H9 (cell line): ENCODE results near the gene PAFAH1B2. TPM values are rescaled to one million over a fixed set of nuclear protein-coding genes. Genes with fewer than 3 reads are reported as not detected.
A peak's percentile ranks its signal among the peaks of the same experiment; 100 is the strongest.

Experiments used
- DNase-seq: peaks from one replicate; pipeline ENCODE4 v3.0.0-alpha.2; 2017
- H2AFZ ChIP-seq: one replicate; pipeline ENCODE4 v1.6.1; 2013; ENCODE audit warnings: mild to moderate bottlenecking, low read length, control low read depth, moderate library complexity
- H2AK5ac ChIP-seq: 2 replicates; pipeline ENCODE4 v1.6.1; 2013; ENCODE audit warnings: low read length, control low read depth, mixed read lengths; ENCODE audit not compliant: insufficient read length
- H2BK120ac ChIP-seq: one replicate; pipeline ENCODE4 v1.6.1; 2013; ENCODE audit warnings: low read depth, mild to moderate bottlenecking, low read length, control low read depth, inconsistent platforms; ENCODE audit not compliant: poor library complexity, severe bottlenecking
- H2BK12ac ChIP-seq: 2 replicates; pipeline ENCODE4 v1.6.1; 2013; ENCODE audit warnings: low read length, control low read depth, mixed read lengths, low read depth; ENCODE audit not compliant: insufficient read length
- H2BK15ac ChIP-seq: 2 replicates; pipeline ENCODE4 v1.6.1; 2013; ENCODE audit warnings: low read depth, low read length, control low read depth
- H2BK20ac ChIP-seq: one replicate; pipeline ENCODE4 v1.6.1; 2013; ENCODE audit warnings: low read depth, mild to moderate bottlenecking, low read length, control low read depth, inconsistent platforms; ENCODE audit not compliant: poor library complexity, severe bottlenecking
- H2BK5ac ChIP-seq: 2 replicates; pipeline ENCODE4 v1.6.1; 2013; ENCODE audit warnings: low read length, control low read depth, mixed read lengths; ENCODE audit not compliant: insufficient read length
- H3K14ac ChIP-seq: 2 replicates; pipeline ENCODE4 v1.6.1; 2013; ENCODE audit warnings: low read length, control low read depth; ENCODE audit not compliant: insufficient read depth
- H3K18ac ChIP-seq: 2 replicates; pipeline ENCODE4 v1.6.1; 2013; ENCODE audit warnings: low read depth, mild to moderate bottlenecking, mixed read lengths, low read length, control low read depth; ENCODE audit not compliant: insufficient read length
- H3K23ac ChIP-seq: 2 replicates; pipeline ENCODE4 v1.6.1; 2013; ENCODE audit warnings: low read length, control low read depth, mixed read lengths, low read depth; ENCODE audit not compliant: insufficient read length
- H3K23me2 ChIP-seq: 2 replicates; pipeline ENCODE4 v1.6.1; 2013; ENCODE audit warnings: low read depth, mild to moderate bottlenecking, mixed read lengths, low read length, control low read depth; ENCODE audit not compliant: insufficient read length, poor library complexity, severe bottlenecking
- H3K27ac ChIP-seq: 2 replicates; pipeline ENCODE4 v1.5.1; 2013; ENCODE audit warnings: low read length, control low read depth, mixed read lengths, low read depth; ENCODE audit not compliant: insufficient read length
- H3K27me3 ChIP-seq: 2 replicates; pipeline ENCODE4 v1.6.1; 2013; ENCODE audit warnings: low read length, control low read depth, inconsistent platforms; ENCODE audit not compliant: insufficient read depth
- H3K4ac ChIP-seq: 2 replicates; pipeline ENCODE4 v1.6.1; 2013; ENCODE audit warnings: low read depth, mild to moderate bottlenecking, control low read depth, inconsistent platforms, low read length, moderate library complexity
- H3K4me1 ChIP-seq: 2 replicates; pipeline ENCODE4 v1.6.1; 2013; ENCODE audit warnings: low read length, control low read depth, inconsistent platforms; ENCODE audit not compliant: insufficient read depth
- H3K4me2 ChIP-seq: 2 replicates; pipeline ENCODE4 v1.6.1; 2013; ENCODE audit warnings: low read length, control low read depth, mixed read lengths; ENCODE audit not compliant: insufficient read length, insufficient read depth
- H3K56ac ChIP-seq: 2 replicates; pipeline ENCODE4 v1.6.1; 2013; ENCODE audit warnings: low read depth, mild to moderate bottlenecking, mixed read lengths, low read length, control low read depth; ENCODE audit not compliant: insufficient read length
- H3K79me1 ChIP-seq: 2 replicates; pipeline ENCODE4 v1.6.1; 2013; ENCODE audit warnings: low read depth, mild to moderate bottlenecking, moderate library complexity, low read length, control low read depth, inconsistent platforms; ENCODE audit not compliant: insufficient read depth, poor library complexity, severe bottlenecking
- H3K79me2 ChIP-seq: 2 replicates; pipeline ENCODE4 v1.6.1; 2013; ENCODE audit warnings: low read length, control low read depth, inconsistent platforms; ENCODE audit not compliant: insufficient read depth
- H3K9ac ChIP-seq: 2 replicates; pipeline ENCODE4 v1.6.1; 2013; ENCODE audit warnings: low read length, control low read depth, mixed read lengths; ENCODE audit not compliant: insufficient read length; ENCODE audit errors: extremely low read depth
- H3K9me3 ChIP-seq: one replicate; pipeline ENCODE4 v1.6.1; 2013; ENCODE audit warnings: low read depth, low read length, inconsistent platforms; ENCODE audit not compliant: control insufficient read depth
- H3T11ph ChIP-seq: one replicate; pipeline ENCODE4 v1.6.1; 2013; ENCODE audit warnings: mild to moderate bottlenecking, low read length, control low read depth, inconsistent platforms
- H4K20me1 ChIP-seq: one replicate; pipeline ENCODE4 v1.6.1; 2013; ENCODE audit not compliant: control insufficient read depth, insufficient read length, insufficient read depth
- H4K5ac ChIP-seq: 2 replicates; pipeline ENCODE4 v1.6.1; 2013; ENCODE audit warnings: low read depth, mild to moderate bottlenecking, mixed read lengths, low read length, control low read depth; ENCODE audit not compliant: insufficient read length
- H4K8ac ChIP-seq: replicated peaks from 2 replicates; pipeline ENCODE4 v1.6.1; 2013; ENCODE audit warnings: low read length, control low read depth, mixed read lengths, low read depth; ENCODE audit not compliant: insufficient read length
- H4K91ac ChIP-seq: 2 replicates; pipeline ENCODE4 v1.6.1; 2013; ENCODE audit warnings: low read depth, mild to moderate bottlenecking, moderate library complexity, mixed read lengths, low read length, control low read depth; ENCODE audit not compliant: insufficient read length
- H3K27ac Mint-ChIP-seq, 3 experiments: 2 replicates in 2 of 3; 3 replicates in 1 of 3; pipeline ENCODE4 v1.8.0; 2020 to 2021; ENCODE audit warnings: mixed read lengths in 3 of 3, mild to moderate bottlenecking in 1 of 3, moderate library complexity in 1 of 3
- H3K27me3 Mint-ChIP-seq: 2 replicates; pipeline ENCODE4 v1.8.0; 2021; ENCODE audit warnings: low read depth, mild to moderate bottlenecking, moderate library complexity, mixed read lengths
- H3K36me3 Mint-ChIP-seq, 3 experiments: 2 replicates in 2 of 3; 3 replicates in 1 of 3; pipeline ENCODE4 v1.8.0; 2020 to 2021; ENCODE audit warnings: low read depth in 3 of 3, mixed read lengths in 3 of 3; ENCODE audit not compliant: insufficient read depth in 1 of 3
- H3K4me1 Mint-ChIP-seq, 2 experiments: 2 replicates each; pipeline ENCODE4 v1.8.0; 2020; ENCODE audit warnings: mixed read lengths in 2 of 2
- H3K4me3 Mint-ChIP-seq, 2 experiments: 2 replicates in 1 of 2; 3 replicates in 1 of 2; pipeline ENCODE4 v1.8.0; 2020 to 2021; ENCODE audit warnings: mild to moderate bottlenecking in 2 of 2, mixed read lengths in 2 of 2, moderate library complexity in 1 of 2
- H3K9me3 Mint-ChIP-seq, 2 experiments: 2 replicates in 1 of 2; 3 replicates in 1 of 2; pipeline ENCODE4 v1.8.0; 2020; ENCODE audit warnings: mild to moderate bottlenecking in 2 of 2, mixed read lengths in 2 of 2, moderate library complexity in 1 of 2
- WGBS: extraction: QIAGEN DNeasy Blood & Tissue Kit; methylation state at CpG from one replicate; pipeline ENCODE4 v1.1.7; 2013; ENCODE audit warnings: missing lambda C conversion rate, low lambda C conversion rate, mixed read lengths; ENCODE audit not compliant: insufficient read length; ENCODE audit errors: extremely low coverage; 5-methylcytosine and 5-hydroxymethylcytosine counted together
- total RNA-seq: library from RNA; stranded (reverse); gene quantifications from 2 replicates; pipeline ENCODE4 v1.2.1, GENCODE V29; 2021
- TF ChIP-seq, protein P1 (sequence below): fragments of 200-600 bp; sonication (generic); conservative IDR thresholded peaks from 3 replicates; pipeline ENCODE4 v1.8.0; 2021; ENCODE audit warnings: antibody characterized with exemption, mild to moderate bottlenecking

Gene PAFAH1B2
- total RNA-seq, 1 experiment from 2014 or later, result 161 TPM

DNA sequence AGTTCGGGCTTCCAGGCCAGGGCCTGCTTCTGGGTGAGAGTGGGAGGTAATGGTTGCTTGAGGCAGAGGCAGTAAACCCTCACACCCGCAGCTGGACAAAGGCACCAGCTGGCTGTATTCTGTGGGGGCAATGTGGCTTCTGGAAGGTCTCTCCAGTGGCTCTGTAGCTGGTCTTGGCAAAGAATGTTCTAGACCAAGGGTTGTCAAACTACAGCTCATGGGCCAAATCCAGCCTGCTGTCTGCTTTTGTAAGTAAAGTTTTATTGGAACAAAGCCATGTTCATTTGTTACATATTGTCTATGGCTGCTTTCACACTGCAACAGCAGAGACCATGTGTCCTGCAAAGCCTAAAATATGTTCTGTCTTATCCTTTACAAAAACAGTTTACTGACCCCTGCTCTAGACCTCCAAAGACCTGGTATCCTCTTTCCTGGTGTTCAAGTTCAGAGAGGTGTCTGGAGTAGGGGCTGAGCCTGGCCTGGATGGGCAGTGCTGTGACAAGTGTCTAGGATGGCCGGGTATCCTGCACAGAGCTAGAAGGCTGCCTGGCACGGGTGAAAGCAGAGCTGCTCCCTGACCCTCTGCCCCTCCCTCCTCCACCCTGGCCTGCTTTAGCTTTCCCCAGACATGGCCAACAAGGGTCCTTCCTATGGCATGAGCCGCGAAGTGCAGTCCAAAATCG lies 58.4 kb downstream of the PAFAH1B2 start:
- H3K4me3 Mint-ChIP-seq, result no peak overlapping the region
- no peak overlapping the region for H3K27ac ChIP-seq
- H3K9me3 ChIP-seq, result no peaks in the 10 kb centered on the region
- peaks cover 33 to 38% of the 10 kb centered on the region in 2 experiments for H3K4me1 Mint-ChIP-seq
- TF ChIP-seq, protein P1, sequence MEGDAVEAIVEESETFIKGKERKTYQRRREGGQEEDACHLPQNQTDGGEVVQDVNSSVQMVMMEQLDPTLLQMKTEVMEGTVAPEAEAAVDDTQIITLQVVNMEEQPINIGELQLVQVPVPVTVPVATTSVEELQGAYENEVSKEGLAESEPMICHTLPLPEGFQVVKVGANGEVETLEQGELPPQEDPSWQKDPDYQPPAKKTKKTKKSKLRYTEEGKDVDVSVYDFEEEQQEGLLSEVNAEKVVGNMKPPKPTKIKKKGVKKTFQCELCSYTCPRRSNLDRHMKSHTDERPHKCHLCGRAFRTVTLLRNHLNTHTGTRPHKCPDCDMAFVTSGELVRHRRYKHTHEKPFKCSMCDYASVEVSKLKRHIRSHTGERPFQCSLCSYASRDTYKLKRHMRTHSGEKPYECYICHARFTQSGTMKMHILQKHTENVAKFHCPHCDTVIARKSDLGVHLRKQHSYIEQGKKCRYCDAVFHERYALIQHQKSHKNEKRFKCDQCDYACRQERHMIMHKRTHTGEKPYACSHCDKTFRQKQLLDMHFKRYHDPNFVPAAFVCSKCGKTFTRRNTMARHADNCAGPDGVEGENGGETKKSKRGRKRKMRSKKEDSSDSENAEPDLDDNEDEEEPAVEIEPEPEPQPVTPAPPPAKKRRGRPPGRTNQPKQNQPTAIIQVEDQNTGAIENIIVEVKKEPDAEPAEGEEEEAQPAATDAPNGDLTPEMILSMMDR, result no peak
- no peak overlapping the region for H3K9ac ChIP-seq
- H2BK5ac ChIP-seq, result no peak overlapping the region
- no peak overlapping the region for H3K18ac ChIP-seq
- H2AK5ac ChIP-seq, result no peak overlapping the region
- no peaks in the 10 kb centered on the region for H3K4me1 ChIP-seq
- H2BK12ac ChIP-seq, result no peak overlapping the region
- no peak overlapping the region for H3T11ph ChIP-seq
- no peak overlapping the region for H2BK120ac ChIP-seq
- H3K27ac Mint-ChIP-seq, result peak overlapping the region in 2 of 3 experiments; percentile 39 to 48; a peak in 3 of 7 replicates
- H3K27me3 ChIP-seq, result no peaks in the 10 kb centered on the region
- H3K36me3 Mint-ChIP-seq, result peaks cover 13 to 32% (median 29%) of the 10 kb centered on the region in 3 experiments; a peak in 6 of 7 replicates
- H3K14ac ChIP-seq, result no peak overlapping the region; the same call in 1 of the 2 replicates
- H2BK20ac ChIP-seq, result no peak overlapping the region
- H3K27me3 Mint-ChIP-seq, result no peaks in the 10 kb centered on the region
- no peak overlapping the region for H4K8ac ChIP-seq
- H4K20me1 ChIP-seq, result no peaks in the 10 kb centered on the region
- WGBS, result no CpG with 5 or more reads among the region's 7 CpGs
- peaks cover 3% of the 10 kb centered on the region; the same call in 1 of the 2 replicates for H3K79me2 ChIP-seq
- no peak overlapping the region for H3K23ac ChIP-seq
- H3K79me1 ChIP-seq, result no peaks in the 10 kb centered on the region
- no peak overlapping the region for H3K4ac ChIP-seq
- no peak for DNase-seq
- no peak overlapping the region for H3K4me2 ChIP-seq
- peaks cover 8% of the 10 kb centered on the region for H3K23me2 ChIP-seq
- no peak overlapping the region for H3K56ac ChIP-seq
- no peak overlapping the region for H2AFZ ChIP-seq
- peaks cover 0 to 3% of the 10 kb centered on the region in 2 experiments; a peak in 1 of 5 replicates for H3K9me3 Mint-ChIP-seq
- H2BK15ac ChIP-seq, result no peak overlapping the region
- no peak overlapping the region for H4K5ac ChIP-seq
- H4K91ac ChIP-seq, result no peak overlapping the region
